Stimulated activated memory B cell treated with anti-CD40 and anti-IgM and Interleukin-4, amounts not matched to agents 10 μg/mL and 1 μg/mL and 100 μg/mL, for 72 hours (primary cell): ENCODE measurements around the gene ANKS1B.
"Not testable (repeated sequence)": the region's sequence is repeated elsewhere in the genome, so short reads cannot be mapped to it uniquely, and the experiment has no call there.

Experiments
- ATAC-seq: fragments of 150-1000 bp; cut with Tn5 transposase; 2 replicates; pipeline ENCODE4 v1.10.0; 2021
- H3K27ac Mint-ChIP-seq: one replicate; pipeline ENCODE4 v1.8.0; 2022; ENCODE audit warnings: mild to moderate bottlenecking, mixed read lengths
- H3K27me3 Mint-ChIP-seq: one replicate; pipeline ENCODE4 v1.8.0; 2022; ENCODE audit warnings: mixed read lengths
- H3K36me3 Mint-ChIP-seq: one replicate; pipeline ENCODE4 v1.8.0; 2022; ENCODE audit warnings: mixed read lengths
- H3K4me1 Mint-ChIP-seq: one replicate; pipeline ENCODE4 v1.8.0; 2022; ENCODE audit warnings: mixed read lengths
- H3K4me3 Mint-ChIP-seq: one replicate; pipeline ENCODE4 v1.8.0; 2022; ENCODE audit warnings: mild to moderate bottlenecking, moderate library complexity, mixed read lengths
- H3K9me3 Mint-ChIP-seq: one replicate; pipeline ENCODE4 v1.8.0; 2022; ENCODE audit warnings: mixed read lengths

Gene ANKS1B

GRCh38 chr12:99719411-99720082 is 265.2 kb downstream of the ANKS1B start:
- peaks cover 11% of the 10 kb centered on the region for H3K9me3 Mint-ChIP-seq
- not testable (repeated sequence) for H3K27ac Mint-ChIP-seq, H3K36me3 Mint-ChIP-seq, ATAC-seq, H3K27me3 Mint-ChIP-seq, H3K4me1 Mint-ChIP-seq, H3K4me3 Mint-ChIP-seq

DNA sequence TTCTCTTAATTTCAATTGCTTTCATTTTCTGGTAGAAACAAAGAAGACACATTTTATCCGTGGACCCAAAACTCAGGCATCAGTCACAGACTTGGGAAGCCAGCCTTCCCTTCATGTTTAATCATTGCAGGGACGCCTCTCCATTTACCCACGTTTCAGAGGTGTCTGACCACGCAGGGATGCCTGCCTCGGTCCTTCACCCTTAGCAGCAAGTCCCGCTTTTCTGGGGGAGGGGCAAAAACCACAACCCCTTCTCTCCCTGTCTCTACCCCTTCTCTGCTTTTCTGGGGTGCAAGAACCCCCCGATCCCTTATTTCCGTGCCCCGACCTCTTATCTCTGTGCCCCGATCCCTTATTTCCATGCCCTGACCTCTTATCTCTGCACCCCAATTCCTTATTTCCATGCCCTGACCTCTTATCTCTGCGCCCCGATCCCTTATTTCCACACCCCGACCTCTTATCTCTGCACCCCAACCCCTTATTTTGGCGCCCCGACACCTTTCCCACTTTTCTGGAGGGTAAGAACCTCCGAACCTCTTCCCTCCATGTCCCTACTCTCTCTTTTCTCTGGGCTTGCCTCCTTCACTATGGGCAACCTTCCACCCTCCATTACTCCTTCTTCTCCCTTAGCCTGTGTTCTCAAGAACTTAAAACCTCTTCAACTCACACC is 268.8 kb downstream of the ANKS1B start:
- not testable (repeated sequence) for H3K4me1 Mint-ChIP-seq, H3K4me3 Mint-ChIP-seq, H3K27me3 Mint-ChIP-seq, H3K27ac Mint-ChIP-seq, H3K36me3 Mint-ChIP-seq, ATAC-seq
- H3K9me3 Mint-ChIP-seq = peaks cover 14% of the 10 kb centered on the region

DNA sequence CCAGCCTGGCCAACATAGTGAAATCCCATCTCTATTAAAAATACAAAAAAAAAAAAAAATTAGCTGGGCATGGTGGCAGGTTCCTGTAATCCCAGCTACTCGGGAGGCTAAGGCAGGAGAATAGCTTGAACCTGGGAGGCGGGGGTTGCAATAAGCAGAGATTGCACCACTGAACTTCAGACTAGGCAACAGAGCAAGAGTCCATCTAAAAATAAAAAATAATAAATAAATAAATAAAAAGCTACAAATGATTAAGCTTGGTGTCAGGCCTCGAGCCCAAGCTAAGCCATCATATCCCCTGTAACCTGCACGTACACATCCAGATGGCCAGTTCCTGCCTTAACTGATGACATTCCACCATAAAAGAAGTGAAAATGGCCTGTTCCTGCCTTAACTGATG is 269.8 kb downstream of the ANKS1B start:
- not testable (repeated sequence) for H3K4me3 Mint-ChIP-seq, H3K27ac Mint-ChIP-seq
- peaks cover 14% of the 10 kb centered on the region for H3K9me3 Mint-ChIP-seq

GRCh38 chr12:99713946-99714520 is 270.7 kb downstream of the ANKS1B start:
- Mint-ChIP-seq H3K9me3 (peaks cover 14% of the 10 kb centered on the region), H3K4me3 (no peak overlapping the region)

More for the DNA sequence above, 269.8 kb downstream of the ANKS1B start:
- not testable (repeated sequence) for ATAC-seq, H3K4me1 Mint-ChIP-seq, H3K27me3 Mint-ChIP-seq, H3K36me3 Mint-ChIP-seq

DNA sequence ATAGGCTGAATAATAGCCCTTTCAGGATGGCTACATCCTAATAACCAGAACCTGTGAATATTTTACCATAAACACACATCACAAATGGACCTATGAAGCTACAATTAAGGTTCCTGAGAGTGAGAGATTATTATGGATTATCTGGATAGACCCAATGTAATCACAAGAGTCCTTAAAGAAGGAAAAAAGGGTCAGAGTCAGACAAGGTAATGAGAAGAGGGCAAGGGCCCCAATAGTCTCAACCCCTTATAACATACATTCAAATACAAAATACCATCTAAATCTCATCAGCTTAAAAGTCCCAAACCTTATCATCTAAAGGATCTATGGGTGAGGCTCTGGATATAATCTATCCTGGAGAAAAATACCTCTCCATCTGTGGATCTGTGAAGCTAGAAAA is 272.5 kb downstream of the ANKS1B start:
- Mint-ChIP-seq H3K27ac (no peak overlapping the region), H3K4me3 (no peak overlapping the region), H3K27me3 (no peaks in the 10 kb centered on the region), H3K4me1 (no peaks in the 10 kb centered on the region), H3K9me3 (peaks cover 14% of the 10 kb centered on the region), H3K36me3 (no peaks in the 10 kb centered on the region)
- ATAC-seq = no peak

More at GRCh38 chr12:99713946-99714520, 270.7 kb downstream of the ANKS1B start:
- Mint-ChIP-seq H3K36me3 (no peaks in the 10 kb centered on the region), H3K27ac (no peak overlapping the region), H3K4me1 (no peaks in the 10 kb centered on the region), H3K27me3 (no peaks in the 10 kb centered on the region)
- ATAC-seq = no peak

DNA sequence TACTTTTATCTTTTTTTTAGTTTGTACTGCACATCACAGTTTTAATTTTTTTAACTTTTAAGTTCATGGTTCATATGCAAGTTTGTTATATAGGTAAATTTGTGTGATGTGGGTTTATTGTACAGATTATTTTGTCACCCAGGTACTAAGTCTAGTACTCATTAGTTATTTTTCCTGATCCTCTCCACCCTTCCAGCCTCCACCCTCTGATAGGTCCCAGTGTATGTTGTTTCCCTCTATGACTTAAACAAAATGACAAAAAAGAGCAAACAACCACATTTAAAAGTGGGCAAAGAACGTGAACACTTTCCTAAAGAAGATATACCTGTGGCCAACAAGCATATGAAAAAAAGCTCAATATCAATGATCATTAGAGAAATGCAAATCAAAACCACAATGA is 273.5 kb downstream of the ANKS1B start:
- H3K36me3 Mint-ChIP-seq = no peaks in the 10 kb centered on the region
- no peaks in the 10 kb centered on the region for H3K27me3 Mint-ChIP-seq
- H3K27ac Mint-ChIP-seq = no peak overlapping the region
- H3K9me3 Mint-ChIP-seq = peaks cover 10% of the 10 kb centered on the region
- no peak for ATAC-seq
- H3K4me3 Mint-ChIP-seq = no peak overlapping the region
- H3K4me1 Mint-ChIP-seq = no peaks in the 10 kb centered on the region

DNA sequence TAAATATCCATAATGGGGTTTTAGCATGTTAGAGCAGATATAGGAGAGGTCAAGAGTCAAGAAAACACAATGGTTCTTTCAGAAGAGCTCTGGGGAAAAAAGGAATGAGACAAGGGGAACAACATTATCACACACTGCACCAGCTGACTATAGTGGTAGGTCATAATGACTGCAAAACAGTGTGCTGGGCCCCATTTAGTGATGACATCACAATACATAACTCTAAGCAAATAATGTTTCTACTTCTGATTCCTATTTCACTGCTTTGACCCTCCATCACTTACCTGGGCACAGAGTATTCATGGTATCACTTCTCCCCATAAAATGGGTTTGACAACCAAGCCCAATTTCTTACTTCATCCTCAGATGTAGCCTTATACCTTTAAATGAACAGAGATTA is 275.1 kb downstream of the ANKS1B start:
- H3K4me1 Mint-ChIP-seq = no peaks in the 10 kb centered on the region
- no peak overlapping the region for H3K27ac Mint-ChIP-seq
- H3K27me3 Mint-ChIP-seq = no peaks in the 10 kb centered on the region
- peaks cover 6% of the 10 kb centered on the region for H3K9me3 Mint-ChIP-seq
- H3K36me3 Mint-ChIP-seq = no peaks in the 10 kb centered on the region
- H3K4me3 Mint-ChIP-seq = no peak overlapping the region
- ATAC-seq = no peak

DNA sequence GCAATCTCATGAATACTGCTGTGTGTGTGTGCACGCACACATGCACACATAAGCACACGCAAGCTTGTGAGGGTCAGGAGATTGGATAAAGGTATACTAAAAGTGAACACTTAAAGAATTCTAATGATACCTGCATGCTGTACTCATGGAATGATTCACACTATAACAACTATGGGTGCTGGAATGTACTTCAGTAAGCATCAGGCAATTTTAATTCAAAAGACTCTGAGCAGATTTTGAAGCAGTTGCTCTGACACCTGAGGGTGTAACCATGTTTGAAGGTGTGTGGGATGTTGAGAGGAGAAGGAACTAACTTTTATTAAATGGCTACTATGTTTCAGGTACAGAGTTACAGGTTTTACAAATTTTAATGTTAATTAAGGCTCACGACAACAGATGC is 275.6 kb downstream of the ANKS1B start:
- Mint-ChIP-seq H3K9me3 (peaks cover 5% of the 10 kb centered on the region), H3K27ac (no peak overlapping the region), H3K4me3 (no peak overlapping the region), H3K4me1 (no peaks in the 10 kb centered on the region), H3K36me3 (no peaks in the 10 kb centered on the region), H3K27me3 (no peaks in the 10 kb centered on the region)
- no peak for ATAC-seq

DNA sequence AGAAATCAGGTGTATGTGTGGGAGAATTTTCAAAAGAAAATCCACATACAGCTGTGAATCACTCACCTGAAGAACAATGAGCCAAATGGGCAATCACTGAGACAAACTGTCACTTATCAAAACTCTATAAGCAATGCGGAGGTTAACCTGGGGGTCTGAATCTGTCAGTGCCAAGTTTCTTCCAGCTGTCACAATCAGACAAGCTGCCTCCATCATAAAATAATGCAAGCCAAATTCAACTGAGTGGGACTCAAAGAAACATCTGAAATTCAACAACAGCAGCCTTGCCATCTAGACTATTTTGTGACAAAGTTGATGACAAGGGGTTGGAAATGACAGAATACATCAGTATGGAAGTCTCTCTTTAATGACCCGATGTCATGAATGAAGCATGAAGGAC is 276.9 kb downstream of the ANKS1B start:
- no peaks in the 10 kb centered on the region for H3K36me3 Mint-ChIP-seq
- no peak for ATAC-seq
- no peaks in the 10 kb centered on the region for H3K27me3 Mint-ChIP-seq
- peaks cover 2% of the 10 kb centered on the region for H3K9me3 Mint-ChIP-seq
- no peak overlapping the region for H3K4me3 Mint-ChIP-seq
- no peak overlapping the region for H3K27ac Mint-ChIP-seq
- H3K4me1 Mint-ChIP-seq = no peaks in the 10 kb centered on the region

GRCh38 chr12:99706736-99707473 is 277.8 kb downstream of the ANKS1B start:
- no peak for ATAC-seq
- Mint-ChIP-seq H3K27ac (no peak overlapping the region), H3K27me3 (no peaks in the 10 kb centered on the region), H3K4me3 (no peak overlapping the region), H3K4me1 (no peaks in the 10 kb centered on the region), H3K36me3 (no peaks in the 10 kb centered on the region), H3K9me3 (peaks cover 2% of the 10 kb centered on the region)

- no peaks in the 10 kb centered on the region for H3K36me3 Mint-ChIP-seq
- no peak overlapping the region for H3K27ac Mint-ChIP-seq
- no peak overlapping the region for H3K4me3 Mint-ChIP-seq
- peaks cover 2% of the 10 kb centered on the region for H3K9me3 Mint-ChIP-seq
- no peak for ATAC-seq
- H3K4me1 Mint-ChIP-seq = no peaks in the 10 kb centered on the region
- no peaks in the 10 kb centered on the region for H3K27me3 Mint-ChIP-seq
These were observed 280.3 kb downstream of the ANKS1B start for GRCh38 chr12:99704458-99704857.

DNA sequence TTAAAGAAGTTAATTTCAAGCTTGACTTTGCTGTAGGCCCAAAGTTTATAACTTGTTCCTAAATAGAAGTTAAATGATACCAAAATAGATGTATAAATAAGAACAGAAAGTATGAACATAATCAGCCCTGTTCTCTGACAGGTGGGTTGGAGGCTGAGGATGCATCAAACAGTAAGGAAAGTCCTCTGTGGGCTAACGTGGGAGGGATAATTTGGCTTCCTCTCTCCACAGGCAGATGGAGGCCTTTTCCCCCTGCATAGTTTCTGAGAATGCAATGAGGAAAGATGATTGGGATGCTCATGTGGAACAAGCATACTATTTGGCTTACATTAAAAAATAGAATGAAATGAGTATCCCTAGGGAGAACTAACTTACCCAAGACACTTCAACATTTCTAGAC is 280.7 kb downstream of the ANKS1B start:
- ATAC-seq = no peak
- H3K4me1 Mint-ChIP-seq = no peaks in the 10 kb centered on the region
- no peak overlapping the region for H3K27ac Mint-ChIP-seq
- H3K36me3 Mint-ChIP-seq = no peaks in the 10 kb centered on the region
- no peaks in the 10 kb centered on the region for H3K27me3 Mint-ChIP-seq
- H3K4me3 Mint-ChIP-seq = no peak overlapping the region
- peaks cover 2% of the 10 kb centered on the region for H3K9me3 Mint-ChIP-seq

GRCh38 chr12:99700032-99700431 is 284.7 kb downstream of the ANKS1B start:
- Mint-ChIP-seq H3K4me3 (no peak overlapping the region), H3K4me1 (no peaks in the 10 kb centered on the region), H3K36me3 (no peaks in the 10 kb centered on the region), H3K27me3 (no peaks in the 10 kb centered on the region), H3K9me3 (peaks cover 7% of the 10 kb centered on the region), H3K27ac (no peak overlapping the region)
- ATAC-seq = no peak

GRCh38 chr12:99695050-99695449 is 289.7 kb downstream of the ANKS1B start:
- Mint-ChIP-seq H3K9me3 (peaks cover 11% of the 10 kb centered on the region), H3K4me1 (no peaks in the 10 kb centered on the region), H3K36me3 (no peaks in the 10 kb centered on the region), H3K27me3 (no peaks in the 10 kb centered on the region), H3K27ac (no peak overlapping the region), H3K4me3 (no peak overlapping the region)
- ATAC-seq = no peak

- Mint-ChIP-seq H3K27ac (no peak overlapping the region), H3K4me3 (no peak overlapping the region), H3K4me1 (no peaks in the 10 kb centered on the region), H3K9me3 (peaks cover 20% of the 10 kb centered on the region), H3K27me3 (no peaks in the 10 kb centered on the region), H3K36me3 (no peaks in the 10 kb centered on the region)
- no peak for ATAC-seq
These were observed 298.6 kb downstream of the ANKS1B start for GRCh38 chr12:99686142-99686541.
